DOHH2 (cell line): ENCODE measurements around the gene GET4.

Experiments
- H3F3A ChIP-seq: fragments of 200-600 bp; sonication (generic), shearing (Covaris generic); 2 replicates; pipeline ENCODE4 v1.6.0; 2016; ENCODE audit warnings: antibody characterized with exemption, mild to moderate bottlenecking; ENCODE audit not compliant: control insufficient read depth, insufficient read depth
- H3K27ac ChIP-seq: fragments of 200-600 bp; sonication (generic); 2 replicates; pipeline ENCODE4 v1.5.1; 2014; ENCODE audit warnings: low read depth, mild to moderate bottlenecking, low read length, moderate library complexity
- H3K27me3 ChIP-seq: fragments of 200-600 bp; sonication (generic); 2 replicates; pipeline ENCODE4 v1.6.1; 2014; ENCODE audit warnings: mild to moderate bottlenecking, low read length, mixed read lengths; ENCODE audit not compliant: control insufficient read depth
- H3K36me3 ChIP-seq: fragments of 200-600 bp; sonication (generic); 2 replicates; pipeline ENCODE4 v1.6.1; 2014; ENCODE audit warnings: mild to moderate bottlenecking, low read length, moderate library complexity, mixed read lengths; ENCODE audit not compliant: control insufficient read depth
- H3K4me1 ChIP-seq: fragments of 200-600 bp; sonication (generic); 2 replicates; pipeline ENCODE4 v1.6.1; 2014; ENCODE audit warnings: mild to moderate bottlenecking, low read length, mixed read lengths; ENCODE audit not compliant: control insufficient read depth
- H3K4me2 ChIP-seq: fragments of 200-600 bp; sonication (generic); 2 replicates; pipeline ENCODE4 v1.6.0; 2014; ENCODE audit warnings: mild to moderate bottlenecking, low read length, moderate library complexity
- H3K4me3 ChIP-seq: fragments of 200-600 bp; sonication (generic); 2 replicates; pipeline ENCODE4 v1.5.1; 2014; ENCODE audit warnings: mild to moderate bottlenecking, low read length, mixed read lengths
- H3K79me2 ChIP-seq: fragments of 200-600 bp; sonication (generic); 2 replicates; pipeline ENCODE4 v1.6.1; 2014; ENCODE audit warnings: mild to moderate bottlenecking, low read length, mixed read lengths; ENCODE audit not compliant: control insufficient read depth
- H3K9me2 ChIP-seq: fragments of 200-600 bp; sonication (generic); replicated peaks from 2 replicates; pipeline ENCODE4 v1.6.1; 2014; ENCODE audit warnings: mild to moderate bottlenecking, low read length, mixed read lengths; ENCODE audit not compliant: control insufficient read depth
- H3K9me3 ChIP-seq: fragments of 200-600 bp; sonication (generic); 2 replicates; pipeline ENCODE4 v1.6.1; 2014; ENCODE audit warnings: antibody characterized with exemption, low read length, mixed read lengths; ENCODE audit not compliant: control insufficient read depth, insufficient read depth
- H4K20me1 ChIP-seq: fragments of 200-600 bp; sonication (generic); 2 replicates; pipeline ENCODE4 v1.6.0; 2014; ENCODE audit warnings: low read depth, mild to moderate bottlenecking, antibody characterized with exemption, low read length, moderate library complexity; ENCODE audit not compliant: control insufficient read depth, insufficient read depth
- CTCF ChIP-seq: fragments of 200-600 bp; sonication (generic); IDR thresholded peaks from one replicate; pipeline ENCODE4 v1.5.1; 2014; ENCODE audit warnings: antibody characterized with exemption, mild to moderate bottlenecking, low read depth, low read length; ENCODE audit not compliant: poor library complexity, severe bottlenecking
- EZH2phosphoT487 ChIP-seq: fragments of 200-600 bp; sonication (generic); IDR thresholded peaks from 2 replicates; pipeline ENCODE4 v1.6.1; 2017; ENCODE audit warnings: borderline replicate concordance, mild to moderate bottlenecking, antibody characterized with exemption, low read length, moderate library complexity, mixed read lengths

Gene GET4

GRCh38 chr7:915291-916218, 39.2 kb downstream of the GET4 start:
- Histone ChIP-seq H3K9me2 (no peaks in the 10 kb centered on the region), H3K27me3 (peaks cover 14% of the 10 kb centered on the region), H3K4me1 (peaks cover 12% of the 10 kb centered on the region), H3K4me2 (no peak overlapping the region), H4K20me1 (0 out of 2 replicates have a peak, but pooled peaks cover 8% of the 10 kb centered on the region), H3F3A (no peaks in the 10 kb centered on the region), H3K9me3 (no peaks in the 10 kb centered on the region), H3K4me3 (no peak overlapping the region), H3K27ac (no peak overlapping the region), H3K79me2 (no peaks in the 10 kb centered on the region), H3K36me3 (no peaks in the 10 kb centered on the region)
- TF ChIP-seq CTCF (no peak), EZH2phosphoT487 (no peak)

- Histone ChIP-seq H4K20me1 (0 out of 2 replicates have a peak, but pooled peaks cover 4% of the 10 kb centered on the region), H3K4me2 (no peak overlapping the region), H3K79me2 (no peaks in the 10 kb centered on the region), H3K27me3 (peaks cover 20% of the 10 kb centered on the region), H3K27ac (no peak overlapping the region), H3K36me3 (no peaks in the 10 kb centered on the region), H3K4me1 (peaks cover 7% of the 10 kb centered on the region), H3K9me2 (no peaks in the 10 kb centered on the region), H3K4me3 (no peak overlapping the region), H3F3A (no peaks in the 10 kb centered on the region), H3K9me3 (no peaks in the 10 kb centered on the region)
- TF ChIP-seq CTCF (no peak), EZH2phosphoT487 (no peak)
These were observed 40.1 kb downstream of the GET4 start for GRCh38 chr7:916291-916941.

GRCh38 chr7:917255-918117, 41.1 kb downstream of the GET4 start:
- H3K36me3 ChIP-seq = no peaks in the 10 kb centered on the region
- TF ChIP-seq CTCF (no peak), EZH2phosphoT487 (no peak)
- no peaks in the 10 kb centered on the region for H3F3A ChIP-seq
- H3K9me3 ChIP-seq = no peaks in the 10 kb centered on the region
- no peak overlapping the region for H3K4me3 ChIP-seq
- H3K27ac ChIP-seq = no peak overlapping the region
- H3K9me2 ChIP-seq = no peaks in the 10 kb centered on the region
- H3K79me2 ChIP-seq = no peaks in the 10 kb centered on the region
- peaks cover 30% of the 10 kb centered on the region for H3K27me3 ChIP-seq
- 0 out of 2 replicates have a peak, but pooled peaks cover under 1% of the 10 kb centered on the region for H4K20me1 ChIP-seq
- H3K4me2 ChIP-seq = no peak overlapping the region
- peaks cover 9% of the 10 kb centered on the region for H3K4me1 ChIP-seq
